ENCODE measurements around the gene C5.

The C5 gene

GRCh38 chr9:121075251-121076036 is 25.4 kb upstream of the C5 start:
- DNase-seq (ENCODE audit: insufficient read length, low spot score) (no peak), FAIRE-seq (no peak)

GRCh38 chr9:121074370-121075250 is 24.5 kb upstream of the C5 start, which contains the start of gene CNTRL:
CNTRL (plus strand) TSS chr9:121074955; CDS start chr9:121088327, 13,372 bp downstream.
- TF ChIP-seq CTCF (IDR thresholded peaks at IDR 0.05; ENCODE audit: insufficient read depth, missing control alignments), result no peak
- no peak for FAIRE-seq
- peak; percentile 56 for DNase-seq (ENCODE audit: insufficient read length, low spot score)

More at GRCh38 chr9:121075251-121076036, 25.4 kb upstream of the C5 start:
- TF ChIP-seq CTCF (IDR thresholded peaks at IDR 0.05; ENCODE audit: insufficient read depth, missing control alignments), result no peak

GRCh38 chr9:121073038-121073437 is 23.0 kb upstream of the C5 start:
- DNase-seq (ENCODE audit: insufficient read length, low spot score) (no peak), FAIRE-seq (no peak)
- no peak for TF ChIP-seq CTCF (IDR thresholded peaks at IDR 0.05; ENCODE audit: insufficient read depth, missing control alignments)

GRCh38 chr9:121071756-121072421 is 21.8 kb upstream of the C5 start:
- DNase-seq (ENCODE audit: insufficient read length, low spot score), result no peak
- no peak for FAIRE-seq
- peak; percentile 9 for TF ChIP-seq CTCF (IDR thresholded peaks at IDR 0.05; ENCODE audit: insufficient read depth, missing control alignments)

GRCh38 chr9:121071370-121071755 is 21.3 kb upstream of the C5 start:
- no peak for DNase-seq (ENCODE audit: insufficient read length, low spot score)
- FAIRE-seq, result no peak
- no peak for TF ChIP-seq CTCF (IDR thresholded peaks at IDR 0.05; ENCODE audit: insufficient read depth, missing control alignments)

- DNase-seq (ENCODE audit: insufficient read length, low spot score) (no peak), FAIRE-seq (no peak)
- no peak for TF ChIP-seq CTCF (IDR thresholded peaks at IDR 0.05; ENCODE audit: insufficient read depth, missing control alignments)
These were observed 19.3 kb upstream of the C5 start for GRCh38 chr9:121069396-121069795.
